Anterior cingulate cortex (tissue), 58 donors: ENCODE results near the gene COL9A3.
A peak's percentile ranks its signal among the peaks of the same experiment; 100 is the strongest.

ENCODE experiments used
- DNase-seq, 58 donors: peaks; one replicate each; lab custom pipeline; 2025; lab: John Stamatoyannopoulos, UW

COL9A3 gene

DNA sequence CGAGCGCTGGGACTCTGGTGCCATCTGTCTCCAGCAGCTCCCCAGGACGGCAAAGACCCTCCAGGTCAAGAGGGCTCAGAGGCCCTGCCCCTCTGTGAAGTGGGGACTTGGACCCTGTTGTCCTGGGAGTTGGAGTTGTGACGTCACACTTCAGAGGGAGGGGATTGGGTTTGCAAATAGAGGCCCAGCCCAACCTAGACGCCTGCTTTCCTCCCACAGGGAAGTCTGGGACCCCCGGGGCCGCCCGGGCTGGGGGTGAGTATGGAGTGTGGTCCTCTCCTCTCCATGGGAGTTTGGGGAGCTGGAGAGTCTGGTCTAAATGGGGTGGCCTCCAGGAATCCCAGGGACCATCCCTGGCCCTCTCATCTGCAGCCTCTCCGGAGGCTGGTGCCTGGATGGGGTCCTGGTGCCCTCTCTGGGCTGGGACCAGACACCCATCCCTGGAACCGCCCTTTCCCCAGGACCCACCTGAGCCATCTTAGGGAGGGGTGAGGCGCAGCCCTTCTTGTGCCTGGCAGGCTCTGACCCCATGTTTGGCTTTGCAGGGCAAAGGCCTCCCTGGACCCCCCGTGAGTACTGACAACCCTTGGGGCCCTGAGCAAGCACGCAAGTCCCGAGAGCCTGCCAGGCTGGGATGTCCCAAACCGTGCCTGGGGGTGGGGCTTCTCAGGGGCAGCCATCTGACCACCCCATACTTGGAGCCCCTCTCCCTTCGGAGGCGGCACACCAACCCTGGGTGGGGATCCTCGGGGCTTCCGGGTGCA is 4.3 kb downstream of the COL9A3 start:
- no peak for DNase-seq

DNA sequence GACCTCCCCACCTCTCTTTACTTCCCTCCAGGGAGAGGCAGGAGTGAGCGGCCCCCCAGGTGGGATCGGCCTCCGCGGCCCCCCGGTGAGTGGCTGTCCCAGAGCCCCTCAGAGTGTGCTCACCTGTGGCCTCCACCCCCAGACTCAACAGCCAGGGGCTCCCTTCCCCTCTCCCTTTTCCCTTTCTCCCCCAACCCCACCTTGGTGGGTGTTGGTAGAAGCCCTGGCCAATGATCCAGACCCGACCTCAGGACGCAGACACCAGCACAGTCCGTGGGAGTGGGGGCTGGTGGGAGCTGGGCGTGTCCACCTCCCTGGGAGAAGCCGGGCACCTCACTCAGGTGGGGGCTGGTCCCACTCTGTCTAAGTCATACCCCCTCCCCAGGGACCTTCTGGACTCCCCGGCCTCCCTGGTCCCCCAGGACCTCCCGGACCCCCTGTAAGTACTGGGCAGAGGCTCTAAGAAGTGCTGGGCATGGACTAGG is 4.9 kb downstream of the COL9A3 start:
- no peak for DNase-seq

- DNase-seq: no peak
Measured at GRCh38 chr20:62822239-62822787, 5.5 kb downstream of the COL9A3 start.

DNA sequence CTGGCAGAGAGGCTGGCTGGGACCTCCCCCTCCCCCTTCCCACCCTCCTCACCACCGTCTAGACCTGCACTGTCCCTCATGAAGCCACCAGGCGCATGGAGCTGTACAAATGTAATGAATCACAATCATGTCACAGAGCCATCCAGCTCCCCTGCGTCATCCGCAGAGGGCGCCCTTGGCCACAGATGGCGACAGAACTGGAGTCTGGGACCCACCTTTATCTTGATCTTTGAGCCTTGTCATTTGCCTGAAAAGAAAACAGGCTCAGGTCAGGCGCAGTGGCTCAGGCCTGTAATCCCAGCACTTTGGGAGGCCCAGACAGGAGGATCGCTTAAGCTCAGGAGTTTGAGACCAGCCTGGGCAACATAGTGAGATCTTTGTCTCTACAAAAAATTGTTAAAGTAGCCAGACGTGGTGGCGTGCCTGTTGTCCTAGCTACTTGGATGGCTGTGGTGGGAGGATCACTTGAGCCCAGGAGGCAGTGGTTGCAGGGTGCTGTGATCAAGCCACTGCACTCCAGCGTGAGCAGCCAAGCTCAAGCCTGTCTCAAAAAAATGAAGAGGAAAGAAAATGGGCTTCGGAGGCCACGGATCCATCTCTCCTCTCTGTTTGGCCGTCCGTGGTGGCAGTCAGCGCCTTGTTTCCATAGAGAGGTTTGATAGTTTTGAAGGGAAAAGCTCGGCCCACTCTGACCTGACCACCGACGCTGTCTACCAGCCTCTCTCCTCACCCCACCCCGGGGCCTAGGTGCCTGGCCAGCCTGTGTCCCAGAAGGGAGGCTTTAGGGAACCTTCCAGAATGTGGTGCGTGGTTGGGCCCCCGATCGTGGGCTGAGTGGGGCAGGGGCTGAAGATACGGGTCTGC is 6.2 kb downstream of the COL9A3 start:
- DNase-seq: peak in 2 of 58 donors; percentile 9 to 17

DNA sequence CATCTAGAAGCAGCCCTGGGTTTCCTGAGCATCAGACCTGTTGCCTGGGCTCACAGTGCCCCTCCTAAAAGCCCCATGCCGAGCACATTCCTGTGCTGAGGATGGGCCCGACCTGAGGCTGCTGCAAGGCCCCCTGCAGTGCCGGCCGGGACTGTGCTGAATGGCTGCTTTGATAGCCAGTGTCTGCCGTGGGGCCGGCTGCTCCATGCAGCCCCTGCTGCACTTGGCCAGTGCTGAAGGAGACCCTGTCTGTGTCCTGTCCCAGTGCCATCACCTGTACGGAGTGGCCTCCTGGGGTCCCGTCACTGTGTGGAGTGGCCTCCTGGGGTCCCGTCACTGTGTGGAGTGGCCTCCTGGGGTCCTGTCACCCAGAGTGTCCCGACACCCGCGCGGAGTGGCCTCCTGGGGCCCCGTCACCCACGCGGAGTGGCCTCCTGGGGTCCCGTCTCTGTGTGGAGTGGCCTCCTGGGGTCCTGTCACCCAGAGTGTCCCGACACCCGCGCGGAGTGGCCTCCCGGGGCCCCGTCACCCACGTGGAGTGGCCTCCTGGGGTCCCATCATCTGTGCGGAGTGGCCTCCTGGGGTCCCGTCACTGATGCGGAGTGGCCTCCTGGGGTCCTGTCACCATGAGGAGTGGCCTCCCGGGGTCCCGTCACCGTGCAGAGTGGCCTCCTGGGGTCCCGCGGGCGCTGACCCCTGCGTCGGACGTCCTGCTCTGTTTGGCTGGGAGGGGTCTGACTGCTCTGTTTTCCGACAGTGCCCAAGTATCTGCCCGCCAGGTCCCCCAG is 7.0 kb downstream of the COL9A3 start:
- no peak for DNase-seq

GRCh38 chr20:62824476-62825332 is 7.9 kb downstream of the COL9A3 start:
- peak in 2 of 58 donors; percentile 18 to 29 for DNase-seq

- DNase-seq: no peak
Measured at GRCh38 chr20:62825333-62825985, 8.6 kb downstream of the COL9A3 start.

DNA sequence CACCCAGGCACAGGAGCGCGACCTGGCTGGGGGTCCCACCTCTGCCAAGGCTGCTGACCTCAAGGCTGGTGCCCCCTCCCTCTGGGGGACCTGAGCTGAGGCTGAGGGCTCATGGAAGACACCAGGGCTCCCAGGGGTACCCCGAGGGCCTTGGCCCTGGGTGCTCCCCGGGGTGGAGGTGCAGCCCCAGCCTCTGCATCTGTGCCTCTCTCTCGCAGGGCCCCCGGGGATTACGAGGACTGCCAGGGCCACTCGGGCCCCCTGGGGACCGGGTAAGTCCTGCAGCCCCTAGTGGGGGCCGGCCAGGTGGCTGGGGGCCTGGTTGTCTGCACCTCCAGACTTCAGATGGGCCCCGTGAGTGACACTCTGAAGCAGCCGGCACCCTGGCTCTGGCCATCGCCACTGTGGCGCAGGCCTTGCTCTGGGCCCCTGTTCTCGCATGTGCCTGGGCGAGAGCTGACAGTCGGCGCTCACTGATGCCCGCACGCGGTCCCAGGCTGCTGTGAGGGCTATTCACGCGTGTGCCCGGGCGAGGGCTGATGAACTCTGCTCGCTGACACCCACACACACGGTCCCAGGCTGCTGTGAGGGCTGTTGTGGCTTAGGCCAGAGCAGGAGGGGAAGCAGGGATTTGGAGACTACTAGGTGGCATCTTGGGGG is 9.3 kb downstream of the COL9A3 start:
- no peak for DNase-seq

DNA sequence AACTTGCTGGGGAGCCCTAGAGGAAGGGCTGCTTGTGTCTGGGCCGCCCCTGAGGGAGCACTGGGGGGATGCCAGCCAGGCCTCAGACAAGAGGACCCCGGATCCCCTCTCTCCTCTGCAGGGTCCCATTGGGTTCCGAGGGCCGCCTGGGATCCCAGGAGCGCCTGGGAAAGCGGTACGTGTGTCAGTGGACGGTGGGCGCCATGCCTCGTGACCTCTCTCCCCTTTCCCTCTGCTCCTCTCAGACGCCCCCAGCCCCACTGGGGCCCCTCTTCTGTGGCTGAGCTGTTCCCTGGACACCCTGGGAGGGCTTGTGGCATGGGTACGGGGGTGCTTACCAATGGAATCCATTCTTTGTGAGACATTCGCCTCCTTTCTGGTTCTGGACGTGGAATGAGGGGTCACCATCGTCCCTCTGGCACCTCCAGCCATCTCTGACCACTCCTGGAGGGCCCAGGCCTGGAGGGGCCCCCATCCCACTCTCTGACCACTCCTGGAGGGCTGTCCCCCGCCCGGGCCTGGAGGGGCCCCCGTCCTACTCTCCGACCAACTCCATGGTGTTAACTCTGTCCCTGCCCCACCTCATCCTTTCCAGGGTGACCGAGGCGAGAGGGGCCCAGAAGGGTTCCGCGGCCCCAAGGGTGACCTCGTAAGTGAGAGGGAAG is 9.9 kb downstream of the COL9A3 start:
- no peak for DNase-seq

GRCh38 chr20:62827311-62828038 is 10.6 kb downstream of the COL9A3 start:
- no peak for DNase-seq

- DNase-seq: no peak
Measured at GRCh38 chr20:62828051-62828450, 11.2 kb downstream of the COL9A3 start.

GRCh38 chr20:62828511-62829230 is 11.8 kb downstream of the COL9A3 start:
- DNase-seq: no peak

- no peak for DNase-seq
Measured at GRCh38 chr20:62829231-62830230, 12.7 kb downstream of the COL9A3 start.

DNA sequence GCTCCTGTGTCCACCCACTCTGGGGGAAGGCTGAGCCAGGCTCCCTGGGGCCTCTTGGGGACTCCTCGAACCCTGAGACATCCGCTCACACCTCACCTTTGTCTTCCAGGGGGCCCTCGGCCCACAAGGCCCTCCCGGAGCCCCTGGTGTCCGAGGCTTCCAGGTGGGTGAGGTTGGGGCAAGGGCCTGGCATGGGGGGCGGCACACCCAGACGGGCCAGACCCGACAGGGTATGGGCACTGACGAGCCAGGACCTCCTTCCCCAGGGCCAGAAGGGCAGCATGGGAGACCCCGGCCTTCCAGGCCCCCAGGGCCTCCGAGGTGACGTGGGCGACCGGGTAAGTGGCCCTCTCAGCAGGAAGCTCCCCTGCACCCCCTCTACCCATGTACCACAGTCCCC is 13.4 kb downstream of the COL9A3 start:
- no peak for DNase-seq

- no peak for DNase-seq
Measured at GRCh38 chr20:62830821-62831220, 14.0 kb downstream of the COL9A3 start.
